ENCODE measurements around the gene RERE. TPM values are rescaled to one million over a fixed set of nuclear protein-coding genes. Genes with fewer than 3 reads are reported as not detected.

RERE gene
- total RNA-seq, 1 experiment from 2014 or later = 73.4 TPM

DNA sequence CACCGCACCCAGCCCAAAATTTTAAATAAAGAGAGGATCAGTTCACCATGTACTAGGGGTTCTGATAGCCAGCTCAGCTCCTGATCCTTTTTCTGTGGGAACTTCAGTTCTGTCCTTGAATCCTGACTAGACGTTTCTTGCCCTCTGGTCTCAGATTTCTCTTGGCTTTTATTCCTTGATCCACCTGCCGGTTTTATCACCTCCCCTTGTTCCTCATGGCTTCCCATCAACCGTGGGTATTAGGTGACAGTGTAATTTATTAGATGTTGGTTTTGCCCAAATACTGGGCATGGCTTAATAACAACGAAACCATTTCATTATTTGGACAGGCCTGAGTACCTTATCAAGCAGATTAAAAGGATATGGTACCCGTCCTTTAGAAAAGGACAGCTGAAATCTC is 477.0 kb downstream of the RERE start:
- Histone ChIP-seq H3K4me1 (replicated peaks; ENCODE audit: insufficient read depth) (peaks cover 17% of the 10 kb centered on the region), H3K4me3 (no peak overlapping the region), H3K36me3 (ENCODE audit: low read depth) (no peaks in the 10 kb centered on the region), H3F3A (ENCODE audit: insufficient read depth, low read depth) (peaks cover 8% of the 10 kb centered on the region; the same call in 1 of the 2 replicates), H3K9me3 (ENCODE audit: insufficient read depth, low read depth) (no peaks in the 10 kb centered on the region), H3K4me2 (no peak overlapping the region), H3K27me3 (ENCODE audit: insufficient read depth, low read depth) (no peaks in the 10 kb centered on the region), H3K27ac (no peak overlapping the region), H3K9me2 (ENCODE audit: insufficient read depth) (no peaks in the 10 kb centered on the region), H4K20me1 (ENCODE audit: insufficient read depth) (no peaks in the 10 kb centered on the region), H2AFZ (no peak overlapping the region), H3K79me2 (ENCODE audit: low read depth) (no peaks in the 10 kb centered on the region)
- POLR2A ChIA-PET (ENCODE audit: unreplicated experiment) = no interaction called here
- DNase-seq = no peak
- TF ChIP-seq EZH2 (IDR thresholded peaks at IDR 0.05; ENCODE audit: low read depth) = no peak
- TF ChIP-seq, protein P1, sequence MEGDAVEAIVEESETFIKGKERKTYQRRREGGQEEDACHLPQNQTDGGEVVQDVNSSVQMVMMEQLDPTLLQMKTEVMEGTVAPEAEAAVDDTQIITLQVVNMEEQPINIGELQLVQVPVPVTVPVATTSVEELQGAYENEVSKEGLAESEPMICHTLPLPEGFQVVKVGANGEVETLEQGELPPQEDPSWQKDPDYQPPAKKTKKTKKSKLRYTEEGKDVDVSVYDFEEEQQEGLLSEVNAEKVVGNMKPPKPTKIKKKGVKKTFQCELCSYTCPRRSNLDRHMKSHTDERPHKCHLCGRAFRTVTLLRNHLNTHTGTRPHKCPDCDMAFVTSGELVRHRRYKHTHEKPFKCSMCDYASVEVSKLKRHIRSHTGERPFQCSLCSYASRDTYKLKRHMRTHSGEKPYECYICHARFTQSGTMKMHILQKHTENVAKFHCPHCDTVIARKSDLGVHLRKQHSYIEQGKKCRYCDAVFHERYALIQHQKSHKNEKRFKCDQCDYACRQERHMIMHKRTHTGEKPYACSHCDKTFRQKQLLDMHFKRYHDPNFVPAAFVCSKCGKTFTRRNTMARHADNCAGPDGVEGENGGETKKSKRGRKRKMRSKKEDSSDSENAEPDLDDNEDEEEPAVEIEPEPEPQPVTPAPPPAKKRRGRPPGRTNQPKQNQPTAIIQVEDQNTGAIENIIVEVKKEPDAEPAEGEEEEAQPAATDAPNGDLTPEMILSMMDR (conservative IDR thresholded peaks at IDR 0.05) = no peak
- CTCF ChIA-PET = interaction anchor here (0.6 kb wide), 1 partner anchor 32 kb away, joined by 4 read pairs; no protein-coding TSS in a partner anchor
- intact Hi-C loops (cut with micrococcal nuclease; ENCODE audit: unreplicated experiment) = no loop called here
- BruUV-seq (replicated peaks) = no TSS peak

DNA sequence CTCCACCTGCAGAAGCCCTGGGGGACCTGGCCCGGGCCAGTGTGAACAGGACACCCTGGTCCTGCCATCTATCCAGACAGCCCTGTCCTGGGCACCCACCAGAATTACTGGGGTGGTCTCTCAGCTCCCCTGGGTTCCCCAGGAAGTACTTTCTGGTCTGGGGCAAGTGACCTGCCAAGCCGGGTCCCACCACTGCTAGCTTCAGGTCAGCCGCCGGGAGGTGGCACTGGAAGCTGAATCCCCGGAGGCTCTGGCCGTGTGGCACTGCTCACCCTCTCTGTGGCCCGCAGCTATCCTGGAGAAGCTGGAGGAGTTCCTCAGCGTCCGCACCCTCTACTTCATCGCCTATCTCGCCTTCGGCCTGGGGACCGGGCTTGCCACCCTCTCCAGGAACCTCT is 478.2 kb downstream of the RERE start:
- H3K36me3 ChIP-seq (ENCODE audit: low read depth) = no peaks in the 10 kb centered on the region
- ChIA-PET POLR2A (ENCODE audit: unreplicated experiment) (no interaction called here), CTCF (no interaction called here)
- TF ChIP-seq EZH2 (IDR thresholded peaks at IDR 0.05; ENCODE audit: low read depth) = no peak
- TF ChIP-seq, protein P1 (conservative IDR thresholded peaks at IDR 0.05) = no peak
- no peaks in the 10 kb centered on the region for H3K79me2 ChIP-seq (ENCODE audit: low read depth)
- no peak overlapping the region for H3K4me3 ChIP-seq
- no peak for DNase-seq
- H2AFZ ChIP-seq = no peak overlapping the region
- H3K27me3 ChIP-seq (ENCODE audit: insufficient read depth, low read depth) = no peaks in the 10 kb centered on the region
- no peak overlapping the region for H3K27ac ChIP-seq
- H3K4me1 ChIP-seq (replicated peaks; ENCODE audit: insufficient read depth) = peaks cover 13% of the 10 kb centered on the region
- no peaks in the 10 kb centered on the region for H4K20me1 ChIP-seq (ENCODE audit: insufficient read depth)
- H3K9me2 ChIP-seq (ENCODE audit: insufficient read depth) = no peaks in the 10 kb centered on the region
- no TSS peak for BruUV-seq (replicated peaks)
- peaks cover 8% of the 10 kb centered on the region; the same call in 1 of the 2 replicates for H3F3A ChIP-seq (ENCODE audit: insufficient read depth, low read depth)
- intact Hi-C loops (cut with micrococcal nuclease; ENCODE audit: unreplicated experiment) = no loop called here
- H3K9me3 ChIP-seq (ENCODE audit: insufficient read depth, low read depth) = no peaks in the 10 kb centered on the region
- H3K4me2 ChIP-seq = no peak overlapping the region

DNA sequence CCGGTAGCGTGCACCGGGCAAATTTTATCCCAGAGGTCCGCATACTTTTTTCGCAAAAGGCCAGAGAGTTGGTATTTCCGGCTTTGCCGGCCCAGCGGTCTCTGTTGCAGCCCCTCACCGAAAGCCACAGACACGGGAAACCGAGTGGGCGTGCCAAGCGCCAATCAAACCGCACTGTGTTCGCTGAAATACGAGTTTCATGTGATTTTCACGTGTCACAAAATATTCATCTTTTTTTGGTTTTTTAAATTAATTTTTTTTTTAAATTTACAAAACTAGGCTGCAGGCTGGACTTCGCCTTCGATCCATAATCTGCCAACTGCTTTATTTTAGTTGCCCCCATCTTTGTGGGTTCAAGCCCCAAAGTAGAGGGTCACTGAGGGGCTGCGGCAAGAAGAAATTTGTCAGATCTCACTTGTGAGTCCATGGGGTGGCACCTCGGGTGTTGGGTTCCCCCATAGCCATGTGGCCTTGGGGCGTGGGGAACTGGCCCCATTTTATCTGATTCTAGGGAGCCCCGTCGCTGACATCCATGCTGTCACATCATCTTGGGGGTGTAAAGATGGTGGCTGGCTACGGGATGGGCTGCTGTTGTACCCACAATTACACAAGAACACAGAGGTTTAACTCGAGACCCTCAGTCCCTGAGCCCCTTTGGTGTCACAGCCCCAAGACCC is 478.8 kb downstream of the RERE start:
- Histone ChIP-seq H3K9me2 (ENCODE audit: insufficient read depth) (no peaks in the 10 kb centered on the region), H3K79me2 (ENCODE audit: low read depth) (no peaks in the 10 kb centered on the region), H3K36me3 (ENCODE audit: low read depth) (no peaks in the 10 kb centered on the region), H3K4me1 (replicated peaks; ENCODE audit: insufficient read depth) (peaks cover 8% of the 10 kb centered on the region), H3F3A (ENCODE audit: insufficient read depth, low read depth) (0 out of 2 replicates have a peak, but pooled peaks cover 3% of the 10 kb centered on the region), H3K27me3 (ENCODE audit: insufficient read depth, low read depth) (no peaks in the 10 kb centered on the region), H2AFZ (no peak overlapping the region), H3K9me3 (ENCODE audit: insufficient read depth, low read depth) (no peaks in the 10 kb centered on the region), H3K27ac (no peak overlapping the region), H4K20me1 (ENCODE audit: insufficient read depth) (no peaks in the 10 kb centered on the region), H3K4me3 (no peak overlapping the region), H3K4me2 (no peak overlapping the region)
- ChIA-PET POLR2A (ENCODE audit: unreplicated experiment) (no interaction called here), CTCF (no interaction called here)
- no peak for TF ChIP-seq EZH2 (IDR thresholded peaks at IDR 0.05; ENCODE audit: low read depth)
- TF ChIP-seq, protein P1 (conservative IDR thresholded peaks at IDR 0.05) = no peak
- intact Hi-C loops (cut with micrococcal nuclease; ENCODE audit: unreplicated experiment) = no loop called here
- no TSS peak for BruUV-seq (replicated peaks)
- no peak for DNase-seq

Data from PC-9 (cell line).